Transverse colon (tissue), 4 donors: ENCODE measurements around the gene SELENOO.

Source experiments
- CTCF ChIP-seq, 5 experiments: fragments of 200-600 bp in 3 of 5; fragments of 450-650 bp in 2 of 5; sonication (generic) in 3 of 5; IDR thresholded peaks; 1 replicate in 2 of 5; 2 replicates in 3 of 5; pipeline ENCODE4 v1.5.1; 2016 to 2017; ENCODE audit warnings: antibody characterized with exemption in 5 of 5, inconsistent platforms in 3 of 5, mild to moderate bottlenecking in 2 of 5, moderate library complexity in 1 of 5
- POLR2A ChIP-seq: fragments of 450-650 bp; IDR thresholded peaks from one replicate; pipeline ENCODE4 v1.6.1; 2016; ENCODE audit warnings: antibody characterized with exemption, mild to moderate bottlenecking, moderate library complexity
- POLR2AphosphoS5 ChIP-seq, 3 donors: sonication (generic); formaldehyde crosslinking; IDR thresholded peaks; one replicate each; pipeline ENCODE4 v1.6.1; 2016; ENCODE audit warnings: antibody characterized with exemption in 3 of 3

- TF ChIP-seq CTCF (IDR thresholded peaks at IDR 0.05) (no peak), POLR2AphosphoS5 (IDR thresholded peaks at IDR 0.05) (no peak), POLR2A (no peak)
Observed at GRCh38 chr22:50225200-50225969, 24.6 kb downstream of the SELENOO start.
